ENCODE measurements around the gene PRC1.

PRC1 gene

GRCh38 chr15:90934256-90934948 lies 59.9 kb downstream of the PRC1 start:
- H2AK5ac ChIP-seq (ENCODE audit: low read depth, low read length): peak overlapping the region; percentile 6
- no peak overlapping the region for H3K27ac ChIP-seq (replicated peaks; ENCODE audit: low read length)
- no peaks in the 10 kb centered on the region for H3K9me3 ChIP-seq (replicated peaks in 1 of 2; ENCODE audit: control insufficient read depth in 2 of 2, insufficient read depth in 1 of 2, low read depth in 1 of 2, low read length in 2 of 2)
- peak overlapping the region; percentile 61 for H3K9ac ChIP-seq (ENCODE audit: low read depth, low read length, poor library complexity)
- H2BK5ac ChIP-seq (ENCODE audit: low read length): no peak overlapping the region
- peaks cover 5 to 28% of the 10 kb centered on the region in 2 donors for H3K36me3 ChIP-seq (replicated peaks in 1 of 2; ENCODE audit: control insufficient read depth in 2 of 2, insufficient read depth in 2 of 2, low read length in 2 of 2)
- peak overlapping the region; percentile 97 for H2AFZ ChIP-seq (ENCODE audit: low read length)
- H3K18ac ChIP-seq (ENCODE audit: low read length): peak overlapping the region; percentile 78
- DNase-seq (ENCODE audit: low spot score): peak; percentile 77
- H2BK15ac ChIP-seq (ENCODE audit: low read length): no peak overlapping the region
- no peak overlapping the region for H3K14ac ChIP-seq (ENCODE audit: low read length)
- peak overlapping the region; percentile 99 for H3K4me2 ChIP-seq (ENCODE audit: insufficient read depth, low read length, poor library complexity, severe bottlenecking)
- peaks cover 14 to 15% of the 10 kb centered on the region in 2 donors for H3K4me1 ChIP-seq (ENCODE audit: control insufficient read depth in 2 of 2, insufficient read depth in 1 of 2, low read depth in 1 of 2, low read length in 2 of 2)
- no peak overlapping the region for H2BK120ac ChIP-seq (ENCODE audit: low read depth, low read length)
- H2BK12ac ChIP-seq (ENCODE audit: low read length): no peak overlapping the region
- H4K8ac ChIP-seq (ENCODE audit: low read depth, low read length): no peak overlapping the region
- WGBS, 2 donors (ENCODE audit: extremely low coverage in 2 of 2, insufficient read length in 2 of 2, insufficient replicate concordance in 1 of 2): no CpG with 5 or more reads among the region's 19 CpGs
- H3K27me3 ChIP-seq (ENCODE audit: control insufficient read depth in 3 of 3, insufficient read depth in 3 of 3, low read depth in 1 of 3, low read length in 3 of 3): peaks cover 0 to 5% (median 4%) of the 10 kb centered on the region in 3 experiments
- no peaks in the 10 kb centered on the region for H3K79me1 ChIP-seq (ENCODE audit: low read depth, low read length)
- H3K4me3 ChIP-seq (ENCODE audit: low read length in 2 of 2): peak overlapping the region; percentile 74 to 85
- no peak overlapping the region for H4K91ac ChIP-seq (ENCODE audit: low read depth, low read length, poor library complexity)
- H3K4ac ChIP-seq (ENCODE audit: low read length): no peak overlapping the region
- H3K23ac ChIP-seq (ENCODE audit: low read depth, low read length, poor library complexity): peak overlapping the region; percentile 58

GRCh38 chr15:90933301-90933700 lies 61.0 kb downstream of the PRC1 start:
- H3K4ac ChIP-seq (ENCODE audit: low read length): no peak overlapping the region
- H2AFZ ChIP-seq (ENCODE audit: low read length): peak overlapping the region; percentile 86
- no peak overlapping the region for H3K4me3 ChIP-seq (ENCODE audit: low read length in 2 of 2)
- peaks cover 0 to 5% (median 4%) of the 10 kb centered on the region in 3 experiments for H3K27me3 ChIP-seq (ENCODE audit: control insufficient read depth in 3 of 3, insufficient read depth in 3 of 3, low read depth in 1 of 3, low read length in 3 of 3)
- H3K36me3 ChIP-seq (replicated peaks in 1 of 2; ENCODE audit: control insufficient read depth in 2 of 2, insufficient read depth in 2 of 2, low read length in 2 of 2): peaks cover under 1 to 19% of the 10 kb centered on the region in 2 donors
- H3K14ac ChIP-seq (ENCODE audit: low read length): no peak overlapping the region
- H3K9ac ChIP-seq (ENCODE audit: low read depth, low read length, poor library complexity): no peak overlapping the region
- no peaks in the 10 kb centered on the region for H3K9me3 ChIP-seq (replicated peaks in 1 of 2; ENCODE audit: control insufficient read depth in 2 of 2, insufficient read depth in 1 of 2, low read depth in 1 of 2, low read length in 2 of 2)
- no peak overlapping the region for H2AK5ac ChIP-seq (ENCODE audit: low read depth, low read length)
- no peak overlapping the region for H3K18ac ChIP-seq (ENCODE audit: low read length)
- no CpG with 5 or more reads among the region's 1 CpG for WGBS, 2 donors (ENCODE audit: extremely low coverage in 2 of 2, insufficient read length in 2 of 2, insufficient replicate concordance in 1 of 2)
- no peak overlapping the region for H2BK5ac ChIP-seq (ENCODE audit: low read length)
- H4K8ac ChIP-seq (ENCODE audit: low read depth, low read length): no peak overlapping the region
- no peak overlapping the region for H4K91ac ChIP-seq (ENCODE audit: low read depth, low read length, poor library complexity)
- H2BK12ac ChIP-seq (ENCODE audit: low read length): no peak overlapping the region
- no peak overlapping the region for H3K23ac ChIP-seq (ENCODE audit: low read depth, low read length, poor library complexity)
- H3K4me1 ChIP-seq (ENCODE audit: control insufficient read depth in 2 of 2, insufficient read depth in 1 of 2, low read depth in 1 of 2, low read length in 2 of 2): peaks cover 14 to 15% of the 10 kb centered on the region in 2 donors
- no peak overlapping the region for H3K27ac ChIP-seq (replicated peaks; ENCODE audit: low read length)
- H3K4me2 ChIP-seq (ENCODE audit: insufficient read depth, low read length, poor library complexity, severe bottlenecking): no peak overlapping the region
- DNase-seq (ENCODE audit: low spot score): no peak
- H3K79me1 ChIP-seq (ENCODE audit: low read depth, low read length): no peaks in the 10 kb centered on the region
- no peak overlapping the region for H2BK120ac ChIP-seq (ENCODE audit: low read depth, low read length)
- H2BK15ac ChIP-seq (ENCODE audit: low read length): no peak overlapping the region

GRCh38 chr15:90932660-90932991 lies 61.7 kb downstream of the PRC1 start:
- Histone ChIP-seq H3K23ac (ENCODE audit: low read depth, low read length, poor library complexity) (no peak overlapping the region), H2AFZ (ENCODE audit: low read length) (peak overlapping the region; percentile 86), H3K14ac (ENCODE audit: low read length) (no peak overlapping the region), H3K4me1 (ENCODE audit: control insufficient read depth in 2 of 2, insufficient read depth in 1 of 2, low read depth in 1 of 2, low read length in 2 of 2) (peaks cover 14 to 15% of the 10 kb centered on the region in 2 donors), H3K36me3 (replicated peaks in 1 of 2; ENCODE audit: control insufficient read depth in 2 of 2, insufficient read depth in 2 of 2, low read length in 2 of 2) (peaks cover 0 to 12% of the 10 kb centered on the region in 2 donors), H3K27me3 (ENCODE audit: control insufficient read depth in 3 of 3, insufficient read depth in 3 of 3, low read depth in 1 of 3, low read length in 3 of 3) (peaks cover 0 to 5% (median 4%) of the 10 kb centered on the region in 3 experiments), H3K9ac (ENCODE audit: low read depth, low read length, poor library complexity) (no peak overlapping the region), H3K79me1 (ENCODE audit: low read depth, low read length) (no peaks in the 10 kb centered on the region), H3K4me2 (ENCODE audit: insufficient read depth, low read length, poor library complexity, severe bottlenecking) (no peak overlapping the region), H2BK5ac (ENCODE audit: low read length) (no peak overlapping the region), H3K4ac (ENCODE audit: low read length) (no peak overlapping the region), H2BK120ac (ENCODE audit: low read depth, low read length) (no peak overlapping the region), H3K9me3 (replicated peaks in 1 of 2; ENCODE audit: control insufficient read depth in 2 of 2, insufficient read depth in 1 of 2, low read depth in 1 of 2, low read length in 2 of 2) (no peaks in the 10 kb centered on the region), H3K18ac (ENCODE audit: low read length) (no peak overlapping the region), H2BK12ac (ENCODE audit: low read length) (no peak overlapping the region), H3K4me3 (ENCODE audit: low read length in 2 of 2) (peak overlapping the region in 1 of 2 donors; percentile 61), H4K91ac (ENCODE audit: low read depth, low read length, poor library complexity) (no peak overlapping the region), H4K8ac (ENCODE audit: low read depth, low read length) (no peak overlapping the region), H2AK5ac (ENCODE audit: low read depth, low read length) (no peak overlapping the region), H2BK15ac (ENCODE audit: low read length) (no peak overlapping the region), H3K27ac (replicated peaks; ENCODE audit: low read length) (no peak overlapping the region)
- no CpG with 5 or more reads among the region's 5 CpGs for WGBS, 2 donors (ENCODE audit: extremely low coverage in 2 of 2, insufficient read length in 2 of 2, insufficient replicate concordance in 1 of 2)
- no peak for DNase-seq (ENCODE audit: low spot score)

DNA sequence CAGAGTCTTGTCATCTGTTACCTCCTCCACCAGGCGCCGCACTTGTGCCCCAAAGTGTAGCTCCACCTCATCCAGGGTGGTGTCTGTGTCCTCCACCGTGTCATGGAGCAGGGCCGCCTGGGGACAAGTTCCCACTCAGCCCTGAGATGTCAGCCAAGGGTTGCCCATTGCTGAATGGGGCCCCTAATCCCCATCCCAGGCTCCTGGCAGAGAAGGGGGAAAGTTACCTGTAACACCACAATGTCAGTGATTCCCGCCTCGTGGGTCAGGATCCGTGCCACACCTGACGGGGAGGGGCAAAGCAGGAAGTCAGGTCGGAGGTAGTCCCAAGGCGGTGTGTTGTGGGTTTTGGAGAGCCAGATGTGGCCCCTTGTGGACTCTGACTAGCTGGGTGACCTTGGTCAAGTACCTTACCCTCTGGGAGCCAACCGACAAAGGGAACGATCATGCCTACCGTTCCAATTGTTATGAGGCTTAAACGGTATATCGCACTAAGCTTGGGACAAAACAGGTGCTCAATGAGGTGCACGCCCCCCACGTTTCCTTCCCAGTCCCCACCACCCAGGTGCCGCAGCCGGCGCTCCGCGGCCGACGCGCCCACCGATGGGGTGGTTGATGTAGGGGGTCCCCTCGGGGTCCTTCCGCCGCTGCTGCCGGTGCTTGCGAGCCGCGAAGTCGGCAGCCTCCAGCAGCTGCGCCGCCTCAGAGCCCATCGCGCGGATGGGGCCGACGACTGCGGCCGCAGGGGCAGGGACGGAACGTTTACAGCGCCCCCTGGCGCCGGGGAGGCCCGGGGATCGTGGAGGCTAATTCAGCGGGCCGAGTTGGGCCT lies 62.3 kb downstream of the PRC1 start, which contains the start of gene HDDC3:
HDDC3 (minus strand) TSS at position 722 of the 832 bp plus-strand sequence; CDS start at position 713, 9 bp downstream.
- Histone ChIP-seq H3K14ac (ENCODE audit: low read length) (no peak within 1 kb of the TSS), H3K4me3 (ENCODE audit: low read length in 2 of 2) (peak within 1 kb of the TSS; percentile 61 to 88), H3K36me3 (replicated peaks in 1 of 2; ENCODE audit: control insufficient read depth in 2 of 2, insufficient read depth in 2 of 2, low read length in 2 of 2) (peaks cover 0 to 9% of the 10 kb centered on the region in 2 donors), H3K9ac (ENCODE audit: low read depth, low read length, poor library complexity) (peak within 1 kb of the TSS; percentile 93), H3K9me3 (replicated peaks in 1 of 2; ENCODE audit: control insufficient read depth in 2 of 2, insufficient read depth in 1 of 2, low read depth in 1 of 2, low read length in 2 of 2) (no peaks in the 10 kb centered on the region), H2AK5ac (ENCODE audit: low read depth, low read length) (peak within 1 kb of the TSS; percentile 33), H2BK5ac (ENCODE audit: low read length) (no peak within 1 kb of the TSS), H2BK12ac (ENCODE audit: low read length) (no peak within 1 kb of the TSS), H4K91ac (ENCODE audit: low read depth, low read length, poor library complexity) (no peak within 1 kb of the TSS), H2AFZ (ENCODE audit: low read length) (peak within 1 kb of the TSS; percentile 86), H3K23ac (ENCODE audit: low read depth, low read length, poor library complexity) (peak within 1 kb of the TSS; percentile 60), H3K4ac (ENCODE audit: low read length) (no peak within 1 kb of the TSS), H3K18ac (ENCODE audit: low read length) (peak within 1 kb of the TSS; percentile 92), H3K4me1 (ENCODE audit: control insufficient read depth in 2 of 2, insufficient read depth in 1 of 2, low read depth in 1 of 2, low read length in 2 of 2) (peaks cover 14 to 15% of the 10 kb centered on the region in 2 donors), H2BK120ac (ENCODE audit: low read depth, low read length) (peak within 1 kb of the TSS; percentile 68), H3K27me3 (ENCODE audit: control insufficient read depth in 3 of 3, insufficient read depth in 3 of 3, low read depth in 1 of 3, low read length in 3 of 3) (peaks cover 0 to 5% (median 4%) of the 10 kb centered on the region in 3 experiments), H3K79me1 (ENCODE audit: low read depth, low read length) (no peaks in the 10 kb centered on the region), H3K27ac (replicated peaks; ENCODE audit: low read length) (no peak within 1 kb of the TSS), H4K8ac (ENCODE audit: low read depth, low read length) (no peak within 1 kb of the TSS), H2BK15ac (ENCODE audit: low read length) (peak within 1 kb of the TSS; percentile 14), H3K4me2 (ENCODE audit: insufficient read depth, low read length, poor library complexity, severe bottlenecking) (peak within 1 kb of the TSS; percentile 99)
- DNase-seq (ENCODE audit: low spot score): peak; percentile 86
- no CpG with 5 or more reads among the region's 52 CpGs for WGBS, 2 donors (ENCODE audit: extremely low coverage in 2 of 2, insufficient read length in 2 of 2, insufficient replicate concordance in 1 of 2)

Data from neuronal stem cell (in vitro differentiated cells).